ENCODE results near the gene VSX1.

Gene VSX1

DNA sequence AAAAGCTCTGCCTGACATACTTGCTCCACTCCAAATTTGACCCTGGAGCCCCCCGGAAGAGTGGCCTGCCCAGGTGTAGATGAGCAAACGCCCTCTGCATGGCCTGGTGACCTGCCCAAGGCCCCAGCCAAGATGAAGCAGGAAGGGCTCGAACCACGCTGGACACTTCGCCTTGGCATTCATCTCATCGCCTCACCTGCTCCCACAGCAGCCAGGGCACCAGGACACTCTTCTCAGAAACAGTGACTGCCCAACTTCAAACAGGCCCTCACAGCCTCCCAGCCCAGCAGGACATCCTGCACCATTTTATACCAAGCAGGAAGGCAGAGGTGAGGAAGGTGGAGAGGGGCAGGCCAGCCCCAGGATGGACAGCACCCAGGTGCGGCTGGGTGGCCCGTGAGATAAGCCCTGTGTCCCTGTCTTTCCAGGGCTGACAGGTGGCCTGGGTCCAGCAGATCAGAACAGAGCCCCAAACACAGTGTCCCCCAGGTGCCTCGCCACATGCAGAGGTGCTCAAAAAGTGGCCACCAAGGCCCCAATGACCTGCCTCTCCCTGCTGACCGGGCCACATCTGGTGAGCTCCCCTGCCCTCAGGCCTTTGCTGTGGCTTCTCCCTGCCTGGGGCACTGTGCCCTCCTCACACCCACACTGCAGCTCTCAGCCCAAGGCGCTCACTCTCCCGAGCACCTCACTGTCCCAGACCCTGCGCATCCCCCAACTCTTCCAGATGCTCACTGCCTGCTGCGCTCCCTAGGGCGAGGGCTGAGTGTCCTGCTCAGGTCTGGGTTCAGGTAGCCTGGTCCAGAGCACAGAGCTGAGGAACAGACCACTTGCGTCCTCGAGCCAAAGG lies 31.2 kb downstream of the VSX1 start:
- TF ChIP-seq POLR2AphosphoS5 (IDR thresholded peaks at IDR 0.05; ENCODE audit: low read depth, low read length) (no peak), TAF1 (IDR thresholded peaks at IDR 0.05; ENCODE audit: borderline replicate concordance, insufficient read depth, low read length) (no peak), SIN3A (IDR thresholded peaks at IDR 0.05; ENCODE audit: borderline replicate concordance, insufficient read depth, low read length) (no peak), FOXP2 (optimal IDR thresholded peaks at IDR 0.05; ENCODE audit: borderline replicate concordance, extremely low read depth, extremely low read length, insufficient read depth) (no peak)
- TF ChIP-seq, protein P1, sequence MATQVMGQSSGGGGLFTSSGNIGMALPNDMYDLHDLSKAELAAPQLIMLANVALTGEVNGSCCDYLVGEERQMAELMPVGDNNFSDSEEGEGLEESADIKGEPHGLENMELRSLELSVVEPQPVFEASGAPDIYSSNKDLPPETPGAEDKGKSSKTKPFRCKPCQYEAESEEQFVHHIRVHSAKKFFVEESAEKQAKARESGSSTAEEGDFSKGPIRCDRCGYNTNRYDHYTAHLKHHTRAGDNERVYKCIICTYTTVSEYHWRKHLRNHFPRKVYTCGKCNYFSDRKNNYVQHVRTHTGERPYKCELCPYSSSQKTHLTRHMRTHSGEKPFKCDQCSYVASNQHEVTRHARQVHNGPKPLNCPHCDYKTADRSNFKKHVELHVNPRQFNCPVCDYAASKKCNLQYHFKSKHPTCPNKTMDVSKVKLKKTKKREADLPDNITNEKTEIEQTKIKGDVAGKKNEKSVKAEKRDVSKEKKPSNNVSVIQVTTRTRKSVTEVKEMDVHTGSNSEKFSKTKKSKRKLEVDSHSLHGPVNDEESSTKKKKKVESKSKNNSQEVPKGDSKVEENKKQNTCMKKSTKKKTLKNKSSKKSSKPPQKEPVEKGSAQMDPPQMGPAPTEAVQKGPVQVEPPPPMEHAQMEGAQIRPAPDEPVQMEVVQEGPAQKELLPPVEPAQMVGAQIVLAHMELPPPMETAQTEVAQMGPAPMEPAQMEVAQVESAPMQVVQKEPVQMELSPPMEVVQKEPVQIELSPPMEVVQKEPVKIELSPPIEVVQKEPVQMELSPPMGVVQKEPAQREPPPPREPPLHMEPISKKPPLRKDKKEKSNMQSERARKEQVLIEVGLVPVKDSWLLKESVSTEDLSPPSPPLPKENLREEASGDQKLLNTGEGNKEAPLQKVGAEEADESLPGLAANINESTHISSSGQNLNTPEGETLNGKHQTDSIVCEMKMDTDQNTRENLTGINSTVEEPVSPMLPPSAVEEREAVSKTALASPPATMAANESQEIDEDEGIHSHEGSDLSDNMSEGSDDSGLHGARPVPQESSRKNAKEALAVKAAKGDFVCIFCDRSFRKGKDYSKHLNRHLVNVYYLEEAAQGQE (IDR thresholded peaks at IDR 0.05; ENCODE audit: insufficient read depth in 1 of 2, low read depth in 2 of 2, low read length in 2 of 2), result no peak

DNA sequence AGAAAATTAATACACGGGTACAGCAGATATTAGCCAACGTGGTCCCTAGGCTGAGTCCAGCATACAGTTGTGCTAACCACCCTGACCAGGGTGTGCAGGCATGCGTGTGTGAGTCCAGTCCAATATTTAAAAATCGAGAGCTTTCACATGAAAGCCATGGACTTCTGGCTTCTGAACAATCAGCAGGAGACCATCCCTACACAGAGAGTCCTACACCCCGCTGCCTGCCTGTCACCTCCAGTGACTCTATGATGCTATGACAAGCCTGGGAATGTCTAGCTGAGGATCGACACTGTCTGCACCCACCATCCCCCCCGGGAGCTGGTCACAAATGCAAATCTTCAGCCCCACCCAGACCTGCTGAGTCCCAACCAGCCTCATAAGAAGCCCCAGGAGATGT lies 31.9 kb downstream of the VSX1 start:
- no peak for TF ChIP-seq TAF1 (IDR thresholded peaks at IDR 0.05; ENCODE audit: borderline replicate concordance, insufficient read depth, low read length)
- TF ChIP-seq SIN3A (IDR thresholded peaks at IDR 0.05; ENCODE audit: borderline replicate concordance, insufficient read depth, low read length), result no peak
- TF ChIP-seq, protein P1 (IDR thresholded peaks at IDR 0.05; ENCODE audit: insufficient read depth in 1 of 2, low read depth in 2 of 2, low read length in 2 of 2), result no peak

DNA sequence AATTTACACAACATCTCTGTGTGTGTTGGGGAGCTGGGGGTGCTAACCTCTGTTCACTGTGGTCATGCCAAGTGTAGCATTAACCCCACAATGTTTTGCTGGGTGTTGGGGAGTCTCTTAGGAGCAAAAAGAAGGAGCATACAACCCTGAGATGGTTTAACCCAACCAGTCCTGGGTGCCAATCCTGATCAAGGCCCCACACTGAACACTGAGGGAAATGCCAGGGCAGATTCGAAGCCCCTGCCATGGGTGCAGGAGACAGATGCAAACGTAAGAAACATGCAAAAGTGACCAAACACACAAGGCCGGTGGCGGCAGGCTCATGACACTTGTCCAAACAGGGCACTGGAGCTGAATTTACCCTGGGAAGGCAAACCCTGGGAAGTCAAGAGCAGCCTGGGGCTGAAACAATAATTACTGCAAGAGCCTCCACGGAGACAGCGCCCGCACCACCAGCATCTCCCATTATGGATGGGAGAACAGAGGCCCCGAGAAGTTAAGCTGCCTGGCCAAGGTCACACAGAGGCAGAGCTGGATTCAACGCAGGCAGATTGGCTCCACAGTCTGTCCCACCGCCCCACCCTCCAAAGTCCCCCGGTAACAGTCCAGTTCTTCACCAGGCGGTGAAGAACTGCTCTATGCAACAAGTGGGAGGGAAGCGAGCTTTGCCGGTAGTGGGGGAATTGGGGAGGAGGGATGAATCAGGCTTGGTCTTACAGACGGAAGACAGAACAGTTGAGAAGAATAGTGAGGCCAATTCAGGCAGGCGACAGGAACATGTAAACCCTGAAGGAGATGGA lies 32.5 kb downstream of the VSX1 start:
- TF ChIP-seq FOXP2 (optimal IDR thresholded peaks at IDR 0.05; ENCODE audit: borderline replicate concordance, extremely low read depth, extremely low read length, insufficient read depth) (no peak), SIN3A (IDR thresholded peaks at IDR 0.05; ENCODE audit: borderline replicate concordance, insufficient read depth, low read length) (no peak)

DNA sequence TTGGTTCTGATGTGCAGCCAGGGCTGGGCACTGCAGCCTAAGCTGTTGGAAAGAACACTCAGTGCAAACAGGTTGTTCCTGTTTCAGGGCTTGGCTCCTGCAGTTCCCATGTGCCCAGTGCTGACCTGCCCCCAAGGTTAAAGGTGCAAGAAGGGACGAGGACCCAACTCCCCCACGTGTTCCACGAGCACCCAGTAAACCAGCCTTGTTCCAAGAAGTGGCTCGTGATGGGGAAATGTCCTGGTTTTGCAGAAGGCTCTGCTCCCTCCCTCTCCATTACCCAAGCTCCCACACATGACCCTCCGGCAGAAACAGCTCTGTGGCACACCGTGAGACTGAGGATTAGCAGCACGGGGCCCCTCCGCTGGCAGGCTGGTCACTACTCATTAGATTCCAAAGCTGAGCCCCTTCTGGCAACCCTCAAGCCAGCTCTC lies 33.4 kb downstream of the VSX1 start:
- TF ChIP-seq TAF1 (IDR thresholded peaks at IDR 0.05; ENCODE audit: borderline replicate concordance, insufficient read depth, low read length) (no peak), SIN3A (IDR thresholded peaks at IDR 0.05; ENCODE audit: borderline replicate concordance, insufficient read depth, low read length) (no peak), POLR2AphosphoS5 (IDR thresholded peaks at IDR 0.05; ENCODE audit: low read depth, low read length) (no peak), FOXP2 (optimal IDR thresholded peaks at IDR 0.05; ENCODE audit: borderline replicate concordance, extremely low read depth, extremely low read length, insufficient read depth) (no peak)
- TF ChIP-seq, protein P1 (IDR thresholded peaks at IDR 0.05; ENCODE audit: insufficient read depth in 1 of 2, low read depth in 2 of 2, low read length in 2 of 2), result no peak

DNA sequence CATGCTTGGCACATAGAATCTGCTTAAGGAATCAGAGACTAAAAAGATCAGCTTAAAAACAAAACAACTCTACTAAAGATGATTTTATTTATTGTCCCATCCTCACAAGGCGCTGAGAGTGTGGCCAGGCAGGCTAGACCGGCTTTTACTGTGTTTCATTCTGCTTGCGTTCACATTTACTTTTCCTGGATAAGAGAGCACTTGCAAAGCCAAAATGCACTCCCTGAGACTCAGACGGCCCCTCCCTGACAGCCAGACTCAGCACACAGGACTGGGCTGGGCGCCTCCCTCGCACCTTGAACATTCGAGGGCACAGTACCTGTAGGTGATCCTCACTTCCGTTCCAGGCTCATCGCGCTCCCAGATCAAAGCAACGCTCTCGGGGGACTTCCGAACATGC lies 34.2 kb downstream of the VSX1 start:
- TF ChIP-seq FOXP2 (optimal IDR thresholded peaks at IDR 0.05; ENCODE audit: borderline replicate concordance, extremely low read depth, extremely low read length, insufficient read depth) (no peak), POLR2AphosphoS5 (IDR thresholded peaks at IDR 0.05; ENCODE audit: low read depth, low read length) (no peak), TAF1 (IDR thresholded peaks at IDR 0.05; ENCODE audit: borderline replicate concordance, insufficient read depth, low read length) (no peak), SIN3A (IDR thresholded peaks at IDR 0.05; ENCODE audit: borderline replicate concordance, insufficient read depth, low read length) (no peak)
- TF ChIP-seq, protein P1 (IDR thresholded peaks at IDR 0.05; ENCODE audit: insufficient read depth in 1 of 2, low read depth in 2 of 2, low read length in 2 of 2), result no peak

Measured in PFSK-1 (cell line).